Common myeloid progenitor, CD34-positive (primary cell): ENCODE data around the gene MESD.

Experiments used
- CTCF ChIA-PET: fragments of 350-600 bp; sonication (Branson Sonifier 250); formaldehyde crosslinking; loops from one replicate; lab custom pipeline; 2021; ENCODE audit warnings: antibody characterized with exemption; lab: Charles Lee
- POLR2A ChIA-PET: fragments of 350-600 bp; sonication (Branson Sonifier 250); formaldehyde crosslinking; loops from one replicate; lab custom pipeline; 2021; ENCODE audit warnings: antibody characterized with exemption; lab: Charles Lee
- DNase-seq, 3 donors: peaks; one replicate each; pipeline versions ENCODE4 v3.0.0 to v3.0.0-alpha.2; 2013
- H3K27ac ChIP-seq, 2 experiments: 1 replicate in 1 of 2; 2 replicates in 1 of 2; pipeline ENCODE4 v1.7.0; 2013; ENCODE audit warnings: inconsistent platforms in 2 of 2, low read length in 2 of 2, mild to moderate bottlenecking in 2 of 2, low read depth in 1 of 2, moderate library complexity in 1 of 2; ENCODE audit not compliant: severe bottlenecking in 2 of 2, insufficient read depth in 1 of 2, poor library complexity in 1 of 2
- H3K27me3 ChIP-seq, 5 experiments: replicated peaks in 2 of 5; 1 replicate in 3 of 5; 2 replicates in 2 of 5; pipeline versions ENCODE4 v1.6.1 to v1.7.0; 2013; ENCODE audit warnings: low read length in 4 of 5, mild to moderate bottlenecking in 2 of 5, moderate library complexity in 2 of 5, inconsistent platforms in 1 of 5; ENCODE audit not compliant: insufficient read depth in 5 of 5, control insufficient read depth in 4 of 5
- H3K36me3 ChIP-seq, 4 experiments: 1 replicate in 2 of 4; 2 replicates in 2 of 4; pipeline versions ENCODE4 v1.6.1 to v1.7.0; 2013; ENCODE audit warnings: low read length in 3 of 4, control low read depth in 1 of 4, mild to moderate bottlenecking in 1 of 4; ENCODE audit not compliant: control insufficient read depth in 4 of 4, insufficient read depth in 4 of 4
- H3K4me1 ChIP-seq, 4 experiments: 1 replicate in 3 of 4; 2 replicates in 1 of 4; pipeline versions ENCODE4 v1.6.1 to v1.7.1; 2013; ENCODE audit warnings: low read length in 3 of 4, mild to moderate bottlenecking in 3 of 4, control low read depth in 1 of 4, inconsistent platforms in 1 of 4, moderate library complexity in 1 of 4; ENCODE audit not compliant: control insufficient read depth in 4 of 4, insufficient read depth in 4 of 4; ENCODE audit errors: control extremely low read depth in 1 of 4
- H3K4me3 ChIP-seq, 7 experiments: 1 replicate in 4 of 7; 2 replicates in 3 of 7; pipeline versions ENCODE4 v1.5.1 to v1.7.0; 2013; ENCODE audit warnings: mild to moderate bottlenecking in 7 of 7, low read length in 6 of 7, moderate library complexity in 6 of 7, inconsistent platforms in 2 of 7, low read depth in 2 of 7, control low read depth in 1 of 7; ENCODE audit not compliant: insufficient read depth in 4 of 7, control insufficient read depth in 1 of 7; ENCODE audit errors: extremely low read depth in 1 of 7
- H3K9me3 ChIP-seq, 5 experiments: 1 replicate in 4 of 5; 2 replicates in 1 of 5; pipeline versions ENCODE4 v1.6.1 to v1.7.1; 2013; ENCODE audit warnings: low read length in 4 of 5, mild to moderate bottlenecking in 2 of 5, inconsistent platforms in 1 of 5, low read depth in 1 of 5, moderate library complexity in 1 of 5; ENCODE audit not compliant: control insufficient read depth in 4 of 5, insufficient read depth in 2 of 5; ENCODE audit errors: control extremely low read depth in 1 of 5
- WGBS: methylation state at CpG from one replicate; pipeline ENCODE4 v1.1.5; 2013; ENCODE audit not compliant: insufficient coverage; 5-methylcytosine and 5-hydroxymethylcytosine counted together

Gene MESD

DNA sequence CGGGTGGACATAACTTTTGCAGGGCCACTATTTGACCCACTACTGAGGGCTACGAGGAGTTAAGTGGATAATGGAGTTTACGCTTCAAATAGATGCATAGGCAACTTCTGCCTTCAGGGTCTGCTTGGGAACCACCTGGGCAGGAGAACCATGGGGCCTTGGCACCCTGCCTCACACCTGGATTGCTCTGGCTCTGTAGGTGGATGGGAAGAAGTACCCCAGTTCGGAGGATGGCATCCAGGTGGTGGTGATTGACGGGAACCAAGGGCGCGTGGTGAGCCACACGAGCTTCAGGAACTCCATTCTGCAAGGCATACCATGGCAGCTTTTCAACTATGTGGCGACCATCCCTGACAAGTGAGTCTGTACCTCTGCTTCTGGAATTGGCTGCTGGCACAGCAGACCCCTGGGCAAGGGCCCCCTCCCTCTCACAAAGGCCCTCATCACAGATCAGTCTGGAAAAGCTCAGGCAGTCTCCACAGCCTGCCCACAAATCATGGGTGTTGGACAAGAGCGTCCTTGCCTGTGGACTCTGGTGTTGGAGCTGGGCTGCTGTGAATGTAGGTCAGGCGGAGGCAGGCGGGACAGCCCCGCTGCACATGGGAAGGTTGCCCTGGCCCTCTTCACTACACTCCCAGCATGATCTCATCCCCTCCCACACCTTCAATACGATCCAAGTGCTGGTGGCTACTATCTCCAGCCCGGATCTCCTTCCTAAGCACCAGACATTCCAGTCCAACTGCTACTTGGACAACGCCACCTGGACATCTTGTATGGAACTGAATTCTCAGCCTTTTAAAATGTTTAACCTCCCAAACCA, 46.7 kb downstream of the MESD start:
- no peaks in the 10 kb centered on the region for H3K9me3 ChIP-seq
- no peak overlapping the region for H3K27ac ChIP-seq
- H3K4me3 ChIP-seq = no peak overlapping the region
- DNase-seq = no peak
- POLR2A ChIA-PET = interaction anchor here (0.6 kb wide), 1 partner anchor 1545 kb away, joined by 3 read pairs; no protein-coding TSS in a partner anchor
- H3K36me3 ChIP-seq = peaks cover 8 to 52% (median 31%) of the 10 kb centered on the region in 4 experiments
- WGBS = 99% methylated on average over 15 of the region's 16 CpGs
- CTCF ChIA-PET = no interaction called here
- H3K27me3 ChIP-seq = no peaks in the 10 kb centered on the region
- no peaks in the 10 kb centered on the region for H3K4me1 ChIP-seq

- H3K4me1 ChIP-seq = no peaks in the 10 kb centered on the region
- H3K4me3 ChIP-seq = no peak overlapping the region
- peaks cover 8 to 45% (median 25%) of the 10 kb centered on the region in 4 experiments for H3K36me3 ChIP-seq
- no peaks in the 10 kb centered on the region for H3K27me3 ChIP-seq
- CTCF ChIA-PET = no interaction called here
- POLR2A ChIA-PET = interaction anchor here (0.6 kb wide), 1 partner anchor 1544 kb away, joined by 3 read pairs; no protein-coding TSS in a partner anchor
- no peaks in the 10 kb centered on the region for H3K9me3 ChIP-seq
- DNase-seq = no peak
- 94% methylated on average over 5 of the region's 7 CpGs for WGBS
- H3K27ac ChIP-seq = no peak overlapping the region
Measured at GRCh38 chr15:80942266-80942665, 47.4 kb downstream of the MESD start.

DNA sequence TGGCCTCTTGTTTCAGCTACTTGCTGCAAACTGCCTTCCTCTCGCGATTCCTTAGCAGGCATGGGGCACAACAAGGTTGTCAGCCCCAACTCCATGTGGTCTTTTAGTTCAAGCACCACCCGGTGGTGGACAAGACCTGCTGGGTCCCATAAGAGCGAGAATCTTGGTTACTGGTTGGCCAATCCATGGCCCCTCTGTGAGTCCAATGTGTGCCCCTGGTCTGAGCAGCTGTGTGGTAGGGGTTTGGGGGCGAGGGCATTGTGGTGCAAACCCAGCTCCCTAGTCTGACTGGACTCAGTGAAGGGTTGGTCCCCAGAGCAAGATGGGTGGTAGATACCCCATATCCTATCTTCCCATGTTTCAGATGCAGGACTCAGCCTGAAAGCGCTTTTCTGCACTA, 48.8 kb downstream of the MESD start:
- H3K27ac ChIP-seq = no peak overlapping the region
- H3K4me3 ChIP-seq = no peak overlapping the region
- POLR2A ChIA-PET = no interaction called here
- no peak for DNase-seq
- peaks cover 2 to 33% (median 20%) of the 10 kb centered on the region in 4 experiments for H3K36me3 ChIP-seq
- no peaks in the 10 kb centered on the region for H3K9me3 ChIP-seq
- 96% methylated on average over 4 of the region's 6 CpGs for WGBS
- CTCF ChIA-PET = no interaction called here
- no peaks in the 10 kb centered on the region for H3K27me3 ChIP-seq
- no peaks in the 10 kb centered on the region for H3K4me1 ChIP-seq

GRCh38 chr15:80940331-80940730, 49.3 kb downstream of the MESD start:
- Histone ChIP-seq H3K27ac (no peak overlapping the region), H3K4me3 (no peak overlapping the region), H3K27me3 (no peaks in the 10 kb centered on the region), H3K9me3 (no peaks in the 10 kb centered on the region), H3K4me1 (no peaks in the 10 kb centered on the region), H3K36me3 (peaks cover 2 to 28% (median 20%) of the 10 kb centered on the region in 4 experiments)
- POLR2A ChIA-PET = no interaction called here
- no peak for DNase-seq
- CTCF ChIA-PET = interaction anchor here (1.2 kb wide), 1 partner anchor 10 kb away, joined by 3 read pairs; no protein-coding TSS in a partner anchor
- WGBS = 100% methylated on average over 3 of the region's 4 CpGs

GRCh38 chr15:80939216-80939615, 50.4 kb downstream of the MESD start:
- 100% methylated on average over 1 of the region's 3 CpGs for WGBS
- H3K9me3 ChIP-seq = no peaks in the 10 kb centered on the region
- H3K27ac ChIP-seq = no peak overlapping the region
- DNase-seq = no peak
- H3K4me1 ChIP-seq = no peaks in the 10 kb centered on the region
- CTCF ChIA-PET = interaction anchor here (1.2 kb wide), 1 partner anchor 11 kb away, joined by 3 read pairs; no protein-coding TSS in a partner anchor
- peaks cover 2 to 26% (median 17%) of the 10 kb centered on the region in 4 experiments for H3K36me3 ChIP-seq
- H3K27me3 ChIP-seq = no peaks in the 10 kb centered on the region
- POLR2A ChIA-PET = no interaction called here
- no peak overlapping the region for H3K4me3 ChIP-seq

GRCh38 chr15:80937718-80938117, 51.9 kb downstream of the MESD start:
- WGBS = 94% methylated on average over 12 of the region's 12 CpGs
- CTCF ChIA-PET = interaction anchor here (0.8 kb wide), 1 partner anchor 328 kb away, joined by 3 read pairs; no protein-coding TSS in a partner anchor
- no peaks in the 10 kb centered on the region for H3K9me3 ChIP-seq

More at GRCh38 chr15:80937718-80938117, 51.9 kb downstream of the MESD start:
- Histone ChIP-seq H3K36me3 (peaks cover under 1 to 17% (median 13%) of the 10 kb centered on the region in 4 experiments), H3K27me3 (no peaks in the 10 kb centered on the region), H3K27ac (no peak overlapping the region), H3K4me1 (no peaks in the 10 kb centered on the region), H3K4me3 (no peak overlapping the region)
- POLR2A ChIA-PET = no interaction called here
- no peak for DNase-seq
